GM21786 (cell line): ENCODE measurements around the gene TRPV4.

Experiments
- ATAC-seq: cut with Tn5 transposase; IDR thresholded peaks from one replicate; pipeline ENCODE4 v1.9.1; 2021; ENCODE audit not compliant: unreplicated experiment

Gene TRPV4

GRCh38 chr12:109782326-109782703 lies 50.9 kb downstream of the TRPV4 start:
- no peak for ATAC-seq

GRCh38 chr12:109781668-109782325 lies 51.4 kb downstream of the TRPV4 start:
- no peak for ATAC-seq

GRCh38 chr12:109779382-109779781 lies 53.8 kb downstream of the TRPV4 start:
- ATAC-seq: no peak

- no peak for ATAC-seq
These were observed 54.5 kb downstream of the TRPV4 start for GRCh38 chr12:109778684-109779083.

GRCh38 chr12:109777544-109777943 lies 55.7 kb downstream of the TRPV4 start:
- ATAC-seq: no peak

GRCh38 chr12:109776624-109777023 lies 56.6 kb downstream of the TRPV4 start:
- no peak for ATAC-seq

- ATAC-seq: no peak
These were observed 57.9 kb downstream of the TRPV4 start for GRCh38 chr12:109775172-109775881.

- ATAC-seq: no peak
These were observed 59.7 kb downstream of the TRPV4 start for GRCh38 chr12:109773384-109774011.

- ATAC-seq: no peak
These were observed 60.4 kb downstream of the TRPV4 start for GRCh38 chr12:109772622-109773321.

- ATAC-seq: no peak
These were observed 61.2 kb downstream of the TRPV4 start for GRCh38 chr12:109771746-109772621.

- no peak for ATAC-seq
These were observed 62.1 kb downstream of the TRPV4 start for GRCh38 chr12:109770861-109771670.

- ATAC-seq: no peak
These were observed 62.9 kb downstream of the TRPV4 start for GRCh38 chr12:109770104-109770860.

GRCh38 chr12:109768901-109769670 lies 64.1 kb downstream of the TRPV4 start:
- ATAC-seq: no peak

GRCh38 chr12:109767991-109768900 lies 65.0 kb downstream of the TRPV4 start:
- ATAC-seq: no peak

GRCh38 chr12:109767456-109767855 lies 65.7 kb downstream of the TRPV4 start:
- no peak for ATAC-seq

GRCh38 chr12:109766251-109766778 lies 66.9 kb downstream of the TRPV4 start:
- ATAC-seq: no peak

GRCh38 chr12:109765446-109765810 lies 67.8 kb downstream of the TRPV4 start:
- ATAC-seq: no peak
